Activated T-cell treated with anti-CD3 and anti-CD28 coated beads, Interleukin-2, amount 50 U/mL, for 4 hours (primary cell): ENCODE data around the gene ORAI3. TPM values are rescaled to one million over a fixed set of nuclear protein-coding genes. Genes with fewer than 3 reads are reported as not detected.
"Not testable (repeated sequence)": the region's sequence is repeated elsewhere in the genome, so short reads cannot be mapped to it uniquely, and the experiment has no call there.

Experiments
- ATAC-seq, 2 donors: fragments of 200-7000 bp; cut with Tn5 transposase; one replicate each; pipeline ENCODE4 v1.10.0; 2021
- DNase-seq: peaks from one replicate; pipeline ENCODE4 v3.0.0-alpha.2; 2020
- H3K27me3 Mint-ChIP-seq: one replicate; pipeline ENCODE4 v1.8.0; 2021; ENCODE audit warnings: low read depth, mixed read lengths
- H3K36me3 Mint-ChIP-seq: one replicate; pipeline ENCODE4 v1.8.0; 2022; ENCODE audit warnings: mixed read lengths; ENCODE audit not compliant: insufficient read depth
- H3K4me1 Mint-ChIP-seq: one replicate; pipeline ENCODE4 v1.8.0; 2021; ENCODE audit warnings: low read depth, mixed read lengths
- H3K4me3 Mint-ChIP-seq: one replicate; pipeline ENCODE4 v1.8.0; 2021; ENCODE audit warnings: mild to moderate bottlenecking, moderate library complexity, mixed read lengths
- H3K9me3 Mint-ChIP-seq: one replicate; pipeline ENCODE4 v1.8.0; 2021; ENCODE audit warnings: mixed read lengths
- total RNA-seq, 3 donors: library from RNA; stranded (reverse); gene quantifications; one replicate each; pipeline ENCODE4 v1.2.1, GENCODE V29; 2021

Gene ORAI3
- total RNA-seq, 3 donors from 2014 or later, result 1.5 to 3.3 (median 2.8) TPM

DNA sequence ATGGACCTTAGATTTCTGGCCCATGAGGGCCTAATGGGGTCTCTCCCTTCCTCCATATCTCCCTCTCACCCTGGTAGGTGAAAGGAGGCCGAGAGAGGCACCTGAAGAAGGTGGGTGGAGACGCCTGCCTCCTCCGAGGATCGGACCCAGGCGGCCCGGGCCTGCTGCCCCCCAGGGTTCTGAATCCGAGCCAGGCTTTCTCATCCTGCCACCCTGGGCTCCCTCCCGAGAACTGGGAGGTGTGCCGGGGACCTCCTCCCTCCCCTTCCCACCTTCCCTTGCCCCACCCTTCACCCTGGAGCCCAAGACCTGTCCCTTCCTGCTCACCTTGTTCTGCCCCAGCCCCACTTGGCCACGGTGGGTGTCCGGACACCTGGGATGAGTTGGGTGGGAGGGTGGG, 20.5 kb upstream of the ORAI3 start:
- no peaks in the 10 kb centered on the region for H3K9me3 Mint-ChIP-seq
- no peaks in the 10 kb centered on the region for H3K27me3 Mint-ChIP-seq
- peaks cover 8% of the 10 kb centered on the region for H3K4me1 Mint-ChIP-seq
- DNase-seq (no peak), ATAC-seq (no peak)
- no peak overlapping the region for H3K4me3 Mint-ChIP-seq
- H3K36me3 Mint-ChIP-seq, result peaks cover 4% of the 10 kb centered on the region

DNA sequence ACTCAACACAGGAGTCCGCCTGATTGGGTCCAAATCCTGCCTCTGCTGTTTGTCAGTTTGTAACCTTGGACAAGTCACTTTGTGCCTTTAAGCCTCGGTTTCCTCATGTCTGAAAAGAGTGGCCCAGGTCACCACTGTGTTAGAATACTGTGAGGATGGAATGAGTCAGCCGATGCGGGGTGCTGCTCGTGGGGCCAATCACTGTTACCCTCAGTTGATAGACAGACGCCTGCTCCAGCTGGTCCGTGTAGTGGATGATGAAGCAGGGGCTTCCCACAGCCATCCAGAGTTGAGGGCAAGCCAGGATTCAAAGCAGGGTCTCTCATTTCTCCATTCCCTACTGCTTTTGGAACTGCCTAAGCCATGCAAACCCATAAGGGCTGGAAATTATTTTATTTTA, 19.7 kb upstream of the ORAI3 start:
- Mint-ChIP-seq H3K36me3 (peaks cover 4% of the 10 kb centered on the region), H3K9me3 (no peaks in the 10 kb centered on the region), H3K4me3 (no peak overlapping the region), H3K4me1 (peaks cover 8% of the 10 kb centered on the region), H3K27me3 (no peaks in the 10 kb centered on the region)
- DNase-seq (no peak), ATAC-seq (no peak)

DNA sequence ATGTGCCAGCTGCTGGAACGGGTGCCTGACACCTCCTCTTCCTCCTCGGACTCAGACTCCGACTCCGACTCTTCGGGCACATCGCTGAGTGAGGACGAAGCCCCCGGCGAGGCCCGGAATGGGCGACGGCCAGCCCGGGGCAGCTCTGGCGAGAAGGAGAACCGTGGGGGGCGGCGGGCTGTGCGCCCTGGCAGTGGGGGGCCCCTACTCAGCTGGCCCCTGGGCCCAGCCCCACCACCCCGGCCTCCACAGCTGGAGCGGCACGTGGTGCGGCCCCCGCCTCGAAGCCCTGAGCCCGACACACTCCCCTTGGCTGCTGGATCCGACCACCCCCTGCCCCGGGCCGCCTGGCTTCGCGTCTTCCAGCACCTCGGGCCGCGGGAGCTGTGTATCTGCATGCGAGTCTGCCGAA, 18.7 kb upstream of the ORAI3 start:
- peaks cover 7% of the 10 kb centered on the region for H3K36me3 Mint-ChIP-seq
- peaks cover 6% of the 10 kb centered on the region for H3K4me1 Mint-ChIP-seq
- H3K27me3 Mint-ChIP-seq, result no peaks in the 10 kb centered on the region
- H3K4me3 Mint-ChIP-seq, result no peak overlapping the region
- H3K9me3 Mint-ChIP-seq, result no peaks in the 10 kb centered on the region
- ATAC-seq (no peak), DNase-seq (no peak)

DNA sequence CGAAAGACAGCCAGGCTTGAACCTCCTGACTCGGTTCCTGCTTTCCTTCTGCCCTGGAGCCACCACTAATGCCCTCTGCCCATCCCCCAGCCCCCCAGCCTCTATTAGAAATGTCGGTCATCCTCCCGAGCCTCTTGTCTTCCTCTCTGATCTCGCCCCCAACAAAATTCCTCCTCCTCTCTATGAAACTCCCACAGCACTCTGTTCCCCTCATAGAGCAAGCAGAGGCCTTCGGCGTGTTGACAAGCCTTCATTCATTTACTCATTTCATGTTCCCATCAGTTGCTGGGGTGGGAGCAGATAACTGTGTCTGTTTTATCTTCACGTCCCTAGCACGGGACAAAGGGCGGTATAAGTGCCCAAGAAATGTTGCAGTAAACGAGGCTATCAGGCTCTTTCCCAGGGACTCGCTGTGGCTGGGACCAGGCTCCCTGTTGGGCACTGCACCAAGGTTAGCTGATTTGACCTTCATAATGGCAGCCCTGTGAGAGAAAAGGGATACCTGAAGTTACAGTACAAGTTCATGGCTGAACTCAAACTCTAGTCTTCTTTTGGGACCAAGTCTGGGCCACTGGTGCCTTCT, 17.7 kb upstream of the ORAI3 start:
- no peak for ATAC-seq
- H3K27me3 Mint-ChIP-seq, result no peaks in the 10 kb centered on the region
- no peak overlapping the region for H3K4me3 Mint-ChIP-seq
- no peaks in the 10 kb centered on the region for H3K9me3 Mint-ChIP-seq
- peaks cover 7% of the 10 kb centered on the region for H3K36me3 Mint-ChIP-seq
- no peak for DNase-seq
- peaks cover 5% of the 10 kb centered on the region for H3K4me1 Mint-ChIP-seq

DNA sequence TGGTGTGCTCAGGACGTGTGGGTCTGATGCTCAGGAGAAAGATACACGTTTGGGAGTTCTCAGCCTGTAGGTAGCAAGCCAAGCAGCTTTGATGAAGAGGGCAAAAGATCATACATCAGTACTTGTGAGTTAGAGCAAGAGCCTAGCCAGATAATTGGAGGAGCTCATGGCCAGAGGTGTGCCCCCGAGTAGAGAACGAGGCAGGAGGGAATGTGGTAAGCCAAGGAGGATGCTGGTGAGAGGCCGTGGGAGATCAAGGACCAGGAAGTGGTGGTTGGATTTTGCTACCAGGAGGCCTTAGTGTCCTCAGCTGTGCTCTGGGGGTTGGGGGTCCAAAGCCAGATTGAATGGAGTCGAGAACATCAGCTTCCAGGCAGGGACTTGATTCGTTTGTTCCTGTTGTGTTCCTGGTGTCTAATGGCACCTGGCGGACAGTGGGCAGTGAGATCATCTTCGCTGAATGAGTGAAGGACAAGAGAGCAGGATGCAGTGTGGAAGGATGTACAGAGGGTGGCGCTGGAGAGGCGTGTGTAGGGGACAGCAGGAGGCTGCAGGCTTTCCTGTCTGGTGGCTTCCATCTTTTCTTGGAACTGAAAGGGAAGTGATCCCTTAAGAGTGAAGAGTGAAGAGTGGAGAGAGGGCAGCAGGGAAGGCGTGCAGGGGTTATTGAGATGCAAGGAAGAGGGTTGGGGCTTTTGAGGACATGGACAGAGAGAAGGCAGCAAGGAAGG, 13.9 kb upstream of the ORAI3 start:
- H3K4me3 Mint-ChIP-seq, result no peak overlapping the region

DNA sequence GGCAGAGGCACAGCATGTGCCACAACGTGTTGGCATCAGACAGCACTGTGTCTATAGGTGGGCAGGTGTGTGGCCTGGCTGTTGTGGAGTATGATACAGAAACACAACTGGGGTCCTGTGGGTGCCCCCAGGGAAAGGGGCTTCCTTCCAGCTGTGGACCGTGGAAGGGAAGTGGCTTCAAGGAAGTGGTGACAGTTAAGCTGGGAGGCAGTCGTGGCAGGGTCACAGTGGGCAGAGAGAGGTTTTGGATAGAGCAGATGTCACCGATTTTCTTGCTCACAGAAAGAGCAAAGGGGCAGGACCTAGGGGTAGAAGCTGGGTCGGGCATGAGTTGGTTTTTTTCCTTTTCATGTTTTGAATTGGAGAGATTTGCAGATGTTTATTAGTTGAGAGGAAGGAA, 11.2 kb upstream of the ORAI3 start:
- Mint-ChIP-seq H3K9me3 (no peaks in the 10 kb centered on the region), H3K27me3 (no peaks in the 10 kb centered on the region), H3K4me1 (peaks cover 22% of the 10 kb centered on the region), H3K36me3 (peaks cover 5% of the 10 kb centered on the region), H3K4me3 (no peak overlapping the region)
- DNase-seq, result no peak
- ATAC-seq, result no peak

More for the DNA sequence above, 13.9 kb upstream of the ORAI3 start:
- Mint-ChIP-seq H3K4me1 (peaks cover 10% of the 10 kb centered on the region), H3K27me3 (no peaks in the 10 kb centered on the region), H3K9me3 (no peaks in the 10 kb centered on the region), H3K36me3 (peaks cover 9% of the 10 kb centered on the region)
- DNase-seq, result no peak
- ATAC-seq, result peak; percentile 34 to 50

DNA sequence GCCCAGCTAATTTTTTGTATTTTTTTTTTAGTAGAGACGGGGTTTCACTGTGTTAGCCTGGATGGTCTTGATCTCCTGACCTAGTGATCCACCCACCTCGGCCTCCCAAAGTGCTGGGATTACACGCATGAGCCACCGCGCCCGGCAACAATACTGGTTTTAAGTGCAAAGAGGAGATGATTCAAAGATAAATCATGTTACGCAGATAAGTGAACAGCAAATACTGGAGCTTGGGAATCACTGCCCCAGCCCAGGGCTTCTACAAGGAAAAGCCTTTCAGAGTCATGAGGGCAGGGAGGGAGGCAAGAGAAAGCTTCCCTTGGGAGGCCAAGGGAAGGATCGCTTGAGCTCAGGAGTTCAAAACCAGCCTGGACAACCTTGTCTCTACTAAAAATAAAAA, 9.3 kb upstream of the ORAI3 start:
- not testable (repeated sequence) for H3K4me3 Mint-ChIP-seq, H3K9me3 Mint-ChIP-seq, H3K27me3 Mint-ChIP-seq, DNase-seq, ATAC-seq
- Mint-ChIP-seq H3K4me1 (peaks cover 23% of the 10 kb centered on the region), H3K36me3 (peaks cover 10% of the 10 kb centered on the region)

DNA sequence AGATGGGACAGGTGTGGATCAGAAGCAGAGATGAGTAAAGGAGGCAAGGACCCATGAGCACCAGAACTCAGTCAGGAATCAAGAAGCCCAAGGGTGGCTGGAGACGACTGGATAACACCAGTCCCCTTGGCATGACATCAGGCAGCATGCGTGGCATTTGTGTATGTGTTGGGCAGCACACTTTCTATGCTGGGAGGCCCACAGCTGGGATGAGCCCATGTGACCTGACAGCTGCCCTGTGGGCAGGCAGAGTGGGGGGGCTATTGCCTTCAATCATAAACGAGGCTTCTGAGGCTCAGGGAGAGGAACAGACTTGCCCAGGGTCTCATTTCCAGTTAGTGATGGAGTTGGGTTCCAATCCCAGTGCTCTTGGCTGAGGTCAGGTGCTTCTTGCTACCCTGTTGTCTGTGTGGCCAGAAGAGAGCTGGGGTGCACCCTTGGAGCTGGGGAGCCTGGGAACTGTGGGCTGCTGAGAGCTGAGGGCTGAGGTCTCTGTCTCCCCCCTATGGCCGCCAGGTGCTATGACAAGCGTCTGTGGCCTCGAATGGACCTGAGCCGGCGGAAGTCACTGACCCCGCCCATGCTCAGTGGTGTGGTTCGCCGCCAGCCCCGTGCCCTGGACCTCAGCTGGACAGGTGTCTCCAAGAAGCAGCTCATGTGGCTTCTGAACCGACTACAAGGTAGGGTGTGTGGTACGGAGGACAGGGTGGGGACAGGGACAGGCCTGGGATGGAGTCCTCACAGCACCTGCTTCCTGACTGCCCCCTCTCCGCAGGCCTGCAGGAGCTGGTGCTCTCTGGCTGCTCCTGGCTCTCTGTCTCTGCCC, 7.1 kb upstream of the ORAI3 start:
- no peaks in the 10 kb centered on the region for H3K27me3 Mint-ChIP-seq
- H3K4me3 Mint-ChIP-seq, result peak overlapping the region; percentile 4
- H3K36me3 Mint-ChIP-seq, result peaks cover 17% of the 10 kb centered on the region
- peak; percentile 54 for DNase-seq
- no peaks in the 10 kb centered on the region for H3K9me3 Mint-ChIP-seq
- H3K4me1 Mint-ChIP-seq, result peaks cover 20% of the 10 kb centered on the region
- ATAC-seq, result peak; percentile 92 to 95

DNA sequence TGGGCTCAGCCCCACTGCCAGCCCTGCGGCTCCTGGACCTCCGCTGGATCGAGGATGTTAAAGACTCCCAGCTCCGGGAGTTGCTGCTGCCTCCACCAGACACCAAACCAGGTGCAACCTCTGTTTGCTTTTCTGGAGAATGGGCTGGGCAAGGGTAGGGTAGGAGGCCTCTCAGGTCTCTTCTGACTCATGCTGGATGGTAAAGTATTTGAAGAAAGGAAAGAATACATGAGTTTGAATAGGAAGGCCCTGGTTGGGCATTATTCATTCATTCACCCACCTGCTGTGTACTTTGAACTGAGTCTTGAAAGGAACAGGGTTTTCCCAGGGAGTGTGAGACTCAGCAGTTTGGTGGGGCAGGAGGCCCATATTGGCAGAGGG, 6.5 kb upstream of the ORAI3 start:
- H3K9me3 Mint-ChIP-seq, result no peaks in the 10 kb centered on the region
- H3K36me3 Mint-ChIP-seq, result peaks cover 17% of the 10 kb centered on the region
- no peaks in the 10 kb centered on the region for H3K27me3 Mint-ChIP-seq
- DNase-seq, result no peak
- peak overlapping the region; percentile 4 for H3K4me3 Mint-ChIP-seq
- H3K4me1 Mint-ChIP-seq, result peaks cover 18% of the 10 kb centered on the region
- ATAC-seq, result peak; percentile 42 to 46

DNA sequence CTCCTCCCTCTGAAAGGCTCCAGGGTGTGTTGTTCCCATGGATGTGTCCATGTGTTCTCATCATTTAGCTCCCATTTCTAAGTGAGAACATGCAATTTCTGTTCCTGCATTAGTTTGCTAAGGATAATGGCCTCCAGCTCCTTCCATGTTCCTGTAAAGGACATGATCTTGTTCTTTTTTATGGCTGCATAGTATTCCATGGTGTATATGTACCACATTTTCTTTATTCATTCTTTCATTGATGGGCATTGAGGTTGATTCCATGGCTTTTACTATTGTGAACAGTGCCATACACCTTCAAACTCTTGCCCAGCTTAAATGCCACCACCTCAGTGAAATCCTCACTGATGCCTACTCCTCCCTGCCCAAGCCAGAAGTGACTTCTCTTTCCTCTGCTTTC, 4.5 kb upstream of the ORAI3 start:
- no peaks in the 10 kb centered on the region for H3K27me3 Mint-ChIP-seq
- ATAC-seq (no peak), DNase-seq (no peak)
- H3K9me3 Mint-ChIP-seq, result no peaks in the 10 kb centered on the region
- H3K4me3 Mint-ChIP-seq, result no peak overlapping the region
- peaks cover 15% of the 10 kb centered on the region for H3K36me3 Mint-ChIP-seq
- H3K4me1 Mint-ChIP-seq, result peaks cover 13% of the 10 kb centered on the region

DNA sequence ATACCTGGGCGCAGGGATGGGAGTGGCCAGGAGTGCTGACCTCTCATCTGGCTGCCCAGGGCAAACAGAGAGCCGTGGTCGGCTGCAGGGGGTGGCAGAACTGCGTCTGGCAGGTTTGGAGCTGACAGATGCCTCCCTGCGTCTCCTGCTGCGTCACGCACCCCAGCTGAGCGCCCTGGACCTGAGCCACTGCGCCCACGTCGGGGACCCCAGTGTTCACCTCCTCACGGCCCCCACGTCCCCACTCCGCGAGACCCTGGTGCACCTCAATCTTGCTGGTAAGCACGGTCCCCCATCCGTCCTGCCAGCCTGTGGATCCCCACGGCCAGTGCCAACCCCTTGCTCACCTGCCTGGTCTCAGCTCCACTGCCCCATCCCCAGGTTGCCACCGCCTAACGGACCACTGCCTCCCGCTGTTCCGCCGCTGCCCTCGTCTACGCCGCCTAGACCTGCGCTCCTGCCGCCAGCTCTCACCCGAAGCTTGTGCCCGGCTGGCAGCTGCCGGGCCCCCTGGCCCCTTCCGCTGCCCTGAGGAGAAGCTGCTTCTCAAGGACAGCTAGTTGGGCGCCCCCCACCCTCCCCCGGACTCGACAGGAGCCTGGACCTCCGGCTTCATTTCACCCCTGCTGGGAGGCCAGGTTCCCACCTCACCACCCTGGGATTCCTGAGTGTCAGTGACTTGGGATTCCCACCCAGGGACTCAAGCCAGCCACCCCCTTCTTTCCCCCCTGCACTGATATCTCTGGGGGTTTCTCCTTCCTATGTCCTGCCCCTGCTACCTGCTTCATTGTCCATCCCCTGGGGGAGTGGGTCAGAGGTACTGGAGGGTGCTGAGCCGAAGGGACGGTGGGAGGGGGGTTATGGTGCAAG, 2.0 kb upstream of the ORAI3 start:
- DNase-seq (no peak), ATAC-seq (no peak)
- Mint-ChIP-seq H3K4me3 (no peak overlapping the region), H3K4me1 (peaks cover 21% of the 10 kb centered on the region), H3K36me3 (peaks cover 15% of the 10 kb centered on the region), H3K9me3 (no peaks in the 10 kb centered on the region), H3K27me3 (no peaks in the 10 kb centered on the region)

DNA sequence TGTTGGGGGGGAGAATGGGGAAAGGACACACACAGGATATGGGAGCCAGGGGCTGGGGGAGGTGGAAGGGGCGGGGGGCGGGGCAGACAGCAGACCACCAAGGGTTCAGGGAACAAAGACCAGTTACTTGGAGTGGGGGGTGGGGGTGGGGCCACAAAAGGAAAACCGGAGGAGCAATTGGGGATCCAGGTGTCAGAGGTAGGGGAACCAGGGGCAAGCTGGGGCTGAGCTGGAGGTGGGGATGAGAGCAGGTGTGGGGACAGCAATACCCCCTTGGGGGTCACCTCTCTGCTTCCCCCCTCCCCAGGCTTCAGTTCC, 1.4 kb upstream of the ORAI3 start:
- Mint-ChIP-seq H3K27me3 (no peaks in the 10 kb centered on the region), H3K4me1 (peaks cover 16% of the 10 kb centered on the region), H3K4me3 (no peak overlapping the region), H3K9me3 (no peaks in the 10 kb centered on the region), H3K36me3 (peaks cover 15% of the 10 kb centered on the region)
- DNase-seq (no peak), ATAC-seq (no peak)

DNA sequence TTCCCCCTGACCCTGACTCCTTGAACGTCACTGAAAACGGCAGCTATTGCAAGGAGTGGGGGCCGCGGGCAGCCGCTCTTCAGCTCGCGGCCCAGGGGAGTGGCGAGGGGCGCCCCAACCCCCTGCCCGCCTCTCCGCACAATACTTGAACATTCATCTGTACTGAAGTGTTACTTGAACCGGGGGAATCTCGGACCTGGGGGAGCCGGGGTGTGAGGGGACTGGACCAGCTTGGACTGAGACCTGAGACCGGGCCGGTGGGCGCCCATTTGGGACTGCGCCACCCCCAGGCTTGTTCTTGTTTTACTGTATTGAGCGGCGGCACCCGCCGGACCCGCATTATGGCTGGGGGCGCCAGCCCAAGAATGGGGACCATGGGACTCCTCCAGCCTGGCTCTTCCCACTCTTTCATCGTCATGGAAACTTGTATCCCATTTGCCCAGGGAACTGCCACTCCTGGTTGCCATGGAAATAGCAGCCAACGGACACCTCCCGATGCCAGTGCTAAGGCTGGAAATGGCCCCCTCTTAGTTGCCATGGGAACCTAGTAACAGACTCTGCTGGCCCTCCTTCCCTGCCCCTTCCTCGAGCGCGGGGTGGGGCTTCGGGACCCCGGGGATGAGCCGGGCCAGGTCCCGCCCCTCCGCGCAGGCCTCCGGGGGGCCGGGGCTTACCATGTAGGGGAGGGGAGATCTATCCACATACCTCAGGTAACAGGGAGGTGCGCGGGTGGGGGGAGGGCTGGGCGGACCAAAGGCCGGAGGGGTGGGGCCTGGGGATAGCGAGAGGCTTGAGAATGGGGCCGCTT, 805 bp upstream of the ORAI3 start:
- DNase-seq (no peak), ATAC-seq (no peak)
- Mint-ChIP-seq H3K4me1 (peaks cover 12% of the 10 kb centered on the region), H3K36me3 (peaks cover 15% of the 10 kb centered on the region), H3K27me3 (no peaks in the 10 kb centered on the region), H3K4me3 (no peak overlapping the region), H3K9me3 (no peaks in the 10 kb centered on the region)
